AG04450 (cell line): Measurements from ENCODE around the gene XRCC5. TPM values are rescaled to one million over a fixed set of nuclear protein-coding genes. Genes with fewer than 3 reads are reported as not detected.

Source experiments
- CTCF ChIA-PET: fragments of 300-600, 350-600 bp; formaldehyde crosslinking; extraction: SDS; loops from one replicate; lab custom pipeline; 2022; ENCODE audit warnings: antibody characterized with exemption, inconsistent platforms; lab: Charles Lee
- POLR2A ChIA-PET: fragments of 350-600 bp; formaldehyde crosslinking; extraction: SDS; loops from one replicate; lab custom pipeline; 2021; ENCODE audit warnings: antibody characterized with exemption, inconsistent platforms; lab: Yijun Ruan, JAX
- DNase-seq: peaks from one replicate; pipeline ENCODE4 v3.0.0-alpha.2; 2011; ENCODE audit warnings: low read depth, low spot score
- H3K27ac ChIP-seq: one replicate; pipeline ENCODE4 v1.5.1; 2012; ENCODE audit warnings: low read depth, low read length, control low read depth
- H3K27me3 ChIP-seq: one replicate; pipeline ENCODE4 v1.6.0; 2012; ENCODE audit warnings: low read length; ENCODE audit not compliant: control insufficient read depth, insufficient read depth
- H3K4me3 ChIP-seq: 2 replicates; pipeline ENCODE4 v1.5.1; 2011; ENCODE audit warnings: mild to moderate bottlenecking, low read depth, low read length, control low read depth
- H3K9me3 ChIP-seq: 2 replicates; pipeline ENCODE4 v1.5.1; 2012; ENCODE audit warnings: low read length; ENCODE audit not compliant: control insufficient read depth, insufficient read depth
- CTCF ChIP-seq: IDR thresholded peaks from 2 replicates; pipeline ENCODE4 v1.5.1; 2011; ENCODE audit warnings: low read depth, low read length, control low read depth, inconsistent platforms
- polyA plus RNA-seq: library from polyadenylated mRNA; depleted of rRNA; stranded (reverse); fragments of >200 nt; gene quantifications from 2 replicates; pipeline ENCODE4 v1.2.3, GENCODE V29; 2011; rRNA removed

The XRCC5 gene
- polyA plus RNA-seq, 1 experiment, result 471 TPM

- POLR2A ChIA-PET, result no interaction called here
- Histone ChIP-seq H3K27me3 (no peaks in the 10 kb centered on the region), H3K27ac (no peak overlapping the region), H3K4me3 (no peak overlapping the region), H3K9me3 (peaks cover 15% of the 10 kb centered on the region)
- TF ChIP-seq CTCF, result no peak
- CTCF ChIA-PET, result no interaction called here
- DNase-seq, result no peak
These were observed 127.3 kb downstream of the XRCC5 start for GRCh38 chr2:216236486-216236885.

- no peak for TF ChIP-seq CTCF
- ChIA-PET POLR2A (no interaction called here), CTCF (no interaction called here)
- Histone ChIP-seq H3K27ac (no peak overlapping the region), H3K9me3 (no peaks in the 10 kb centered on the region), H3K27me3 (no peaks in the 10 kb centered on the region), H3K4me3 (no peak overlapping the region)
- DNase-seq, result no peak
These were observed 133.2 kb downstream of the XRCC5 start for GRCh38 chr2:216242365-216242764.

GRCh38 chr2:216243026-216243425 lies 133.9 kb downstream of the XRCC5 start:
- no peak for TF ChIP-seq CTCF
- POLR2A ChIA-PET, result no interaction called here
- Histone ChIP-seq H3K9me3 (no peaks in the 10 kb centered on the region), H3K27ac (no peak overlapping the region), H3K4me3 (no peak overlapping the region), H3K27me3 (no peaks in the 10 kb centered on the region)
- no peak for DNase-seq
- CTCF ChIA-PET, result no interaction called here

- ChIA-PET POLR2A (no interaction called here), CTCF (no interaction called here)
- Histone ChIP-seq H3K27me3 (no peaks in the 10 kb centered on the region), H3K27ac (no peak overlapping the region), H3K4me3 (no peak overlapping the region), H3K9me3 (no peaks in the 10 kb centered on the region)
- TF ChIP-seq CTCF, result no peak
- no peak for DNase-seq
These were observed 136.3 kb downstream of the XRCC5 start for GRCh38 chr2:216245391-216245975.

- no peak overlapping the region for H3K4me3 ChIP-seq
- ChIA-PET POLR2A (interaction anchor here (0.8 kb wide), 1 partner anchor 153 kb away, joined by 5 read pairs; no protein-coding TSS in a partner anchor), CTCF (no interaction called here)
- DNase-seq, result no peak
- H3K9me3 ChIP-seq, result no peaks in the 10 kb centered on the region
- H3K27me3 ChIP-seq, result no peaks in the 10 kb centered on the region
- no peak for TF ChIP-seq CTCF
- no peak overlapping the region for H3K27ac ChIP-seq
These were observed 137.6 kb downstream of the XRCC5 start for GRCh38 chr2:216246766-216247165.

Other genes with a start within 250 kb of the XRCC5 start
- 2.3 and 2.6 TPM in 2 replicates for gene MREG, start 95.8 kb upstream of the XRCC5 start, polyA plus RNA-seq
- 12.7 and 16.7 TPM in 2 replicates for gene PECR, start 27.5 kb upstream of the XRCC5 start, polyA plus RNA-seq
- gene TMEM169, start 27.4 kb upstream of the XRCC5 start, polyA plus RNA-seq, result 0.16 and 0.35 TPM in 2 replicates